ENCODE data around the gene ZNF326. TPM values are rescaled to one million over a fixed set of nuclear protein-coding genes. Genes with fewer than 3 reads are reported as not detected.
A peak's percentile ranks its signal among the peaks of the same experiment; 100 is the strongest.

ZNF326 gene
- total RNA-seq, 1 experiment from 2014 or later, result 39.0 TPM

- no peak overlapping the region for H4K5ac ChIP-seq (ENCODE audit: insufficient read length, low read depth, low read length)
- H3K27me3 Mint-ChIP-seq (ENCODE audit: low read depth), result no peaks in the 10 kb centered on the region
- H3K23me2 ChIP-seq (ENCODE audit: insufficient read length, low read depth, low read length, poor library complexity, severe bottlenecking), result peaks cover 3% of the 10 kb centered on the region
- no peak overlapping the region for H3K23ac ChIP-seq (ENCODE audit: insufficient read length, low read depth, low read length)
- H3K4me3 Mint-ChIP-seq, result peak overlapping the region; percentile 95 to 97
- no peak overlapping the region for H2AFZ ChIP-seq (ENCODE audit: low read length)
- H3K56ac ChIP-seq (ENCODE audit: insufficient read length, low read depth, low read length), result no peak overlapping the region
- peak overlapping the region; percentile 99 for H3K14ac ChIP-seq (ENCODE audit: insufficient read depth, low read length)
- no peak overlapping the region for H2BK20ac ChIP-seq (ENCODE audit: low read depth, low read length, poor library complexity, severe bottlenecking)
- H3K79me2 ChIP-seq (ENCODE audit: insufficient read depth, low read length), result peaks cover 20% of the 10 kb centered on the region; the same call in 1 of the 2 replicates
- H3K4me1 Mint-ChIP-seq, result peaks cover 41 to 51% of the 10 kb centered on the region in 2 experiments
- H3K27ac ChIP-seq (ENCODE audit: insufficient read length, low read depth, low read length), result no peak overlapping the region
- no peak overlapping the region for H2BK5ac ChIP-seq (ENCODE audit: insufficient read length, low read length)
- no peaks in the 10 kb centered on the region for H3K27me3 ChIP-seq (ENCODE audit: insufficient read depth, low read length)
- no peak for DNase-seq
- H3K36me3 Mint-ChIP-seq (ENCODE audit: insufficient read depth in 1 of 3, low read depth in 3 of 3), result peaks cover 5 to 27% (median 23%) of the 10 kb centered on the region in 3 experiments
- H2BK120ac ChIP-seq (ENCODE audit: low read depth, low read length, poor library complexity, severe bottlenecking), result no peak overlapping the region
- WGBS (ENCODE audit: extremely low coverage, insufficient read length, low lambda C conversion rate), result no CpG with 5 or more reads among the region's 15 CpGs
- H4K8ac ChIP-seq (replicated peaks; ENCODE audit: insufficient read length, low read depth, low read length), result no peak overlapping the region
- H3T11ph ChIP-seq (ENCODE audit: low read length), result no peak overlapping the region
- no peak overlapping the region for H2AK5ac ChIP-seq (ENCODE audit: insufficient read length, low read length)
- peak overlapping the region; percentile 61 for H3K18ac ChIP-seq (ENCODE audit: insufficient read length, low read depth, low read length)
- TF ChIP-seq CTCF (conservative IDR thresholded peaks at IDR 0.05), result no peak
- H4K91ac ChIP-seq (ENCODE audit: insufficient read length, low read depth, low read length), result no peak overlapping the region
- no peaks in the 10 kb centered on the region; a peak in 1 of 5 replicates for H3K9me3 Mint-ChIP-seq
- no peak overlapping the region for H2BK15ac ChIP-seq (ENCODE audit: low read depth, low read length)
- no peaks in the 10 kb centered on the region for H3K4me1 ChIP-seq (ENCODE audit: insufficient read depth, low read length)
- H3K4ac ChIP-seq (ENCODE audit: low read depth, low read length), result no peak overlapping the region
- H2BK12ac ChIP-seq (ENCODE audit: insufficient read length, low read depth, low read length), result no peak overlapping the region
- peak overlapping the region; percentile 90 for H3K9ac ChIP-seq (ENCODE audit: extremely low read depth, insufficient read length, low read length)
- peaks cover 7% of the 10 kb centered on the region for H3K79me1 ChIP-seq (ENCODE audit: insufficient read depth, low read depth, low read length, poor library complexity, severe bottlenecking)
- H4K20me1 ChIP-seq (ENCODE audit: control insufficient read depth, insufficient read depth, insufficient read length), result no peaks in the 10 kb centered on the region
- H3K9me3 ChIP-seq (ENCODE audit: control insufficient read depth, low read depth, low read length), result no peaks in the 10 kb centered on the region
- peak overlapping the region; percentile 61 for H3K4me2 ChIP-seq (ENCODE audit: insufficient read depth, insufficient read length, low read length)
- peak overlapping the region; percentile 97 to 98 (median 97) for H3K27ac Mint-ChIP-seq
These were observed 914 bp downstream of the ZNF326 start for GRCh38 chr1:89995598-89996449.

Data from H9 (cell line).